Activated effector memory CD4-positive, alpha-beta T cell treated with Interleukin-2 at 50 U/mL for 16 hours (primary cell): ENCODE data around the gene SPATA16.
"Not testable (repeated sequence)": the region's sequence is repeated elsewhere in the genome, so short reads cannot be mapped to it uniquely, and the experiment has no call there.

Experiments used
- DNase-seq: peaks from one replicate; pipeline ENCODE4 v3.0.0-alpha.2; 2020

Gene SPATA16

DNA sequence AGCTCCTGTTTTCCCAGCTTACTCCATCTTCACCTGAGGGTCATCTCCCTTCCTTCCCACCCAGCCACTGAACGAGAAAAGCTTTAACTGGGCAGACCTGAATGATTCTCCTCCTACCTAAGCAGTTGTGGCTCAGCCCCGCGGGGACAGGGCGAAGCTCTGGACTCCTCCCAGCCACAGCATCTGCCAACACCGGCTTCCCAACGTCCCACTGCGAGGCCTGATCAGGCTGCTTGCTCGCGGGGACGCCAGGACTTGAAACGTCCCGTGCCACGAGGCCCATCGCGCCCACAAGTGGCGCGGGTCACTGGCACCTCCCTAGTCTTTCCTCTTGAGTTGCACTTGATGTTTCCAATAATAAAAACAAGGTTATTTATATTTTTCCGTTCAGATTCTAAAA is at the start of gene SPATA16:
Gene SPATA16, minus strand, starts transcription at position 250 of the 400 bp plus-strand sequence. CDS start 23,504 bp downstream, outside the sequence.
- DNase-seq = no peak

GRCh38 chr3:173183022-173183421 is 42.0 kb upstream of the SPATA16 start:
- not testable (repeated sequence) for DNase-seq

GRCh38 chr3:173173652-173174051 is 32.6 kb upstream of the SPATA16 start:
- DNase-seq = no peak

GRCh38 chr3:173159139-173159538 is 18.1 kb upstream of the SPATA16 start:
- DNase-seq = not testable (repeated sequence)

DNA sequence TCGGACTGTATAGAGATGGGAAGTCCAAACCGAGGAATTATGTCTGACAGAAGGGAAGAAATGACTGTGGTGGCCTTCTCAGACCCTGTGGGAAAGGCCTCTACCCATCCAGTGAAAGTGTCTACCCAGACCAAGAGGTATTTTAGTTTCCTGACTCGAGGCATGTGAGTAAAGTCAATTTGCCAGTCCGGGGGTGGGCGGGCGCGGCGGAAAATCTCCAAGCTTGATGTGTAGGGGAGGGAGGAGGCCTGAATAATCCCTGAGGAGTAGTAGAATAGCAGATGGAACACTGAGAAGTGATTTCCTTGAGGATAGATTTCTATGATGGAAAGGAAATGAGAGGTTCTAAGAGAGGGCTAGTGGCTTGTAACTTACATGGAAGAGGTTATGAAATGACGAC is 15.5 kb upstream of the SPATA16 start:
- DNase-seq = not testable (repeated sequence)

DNA sequence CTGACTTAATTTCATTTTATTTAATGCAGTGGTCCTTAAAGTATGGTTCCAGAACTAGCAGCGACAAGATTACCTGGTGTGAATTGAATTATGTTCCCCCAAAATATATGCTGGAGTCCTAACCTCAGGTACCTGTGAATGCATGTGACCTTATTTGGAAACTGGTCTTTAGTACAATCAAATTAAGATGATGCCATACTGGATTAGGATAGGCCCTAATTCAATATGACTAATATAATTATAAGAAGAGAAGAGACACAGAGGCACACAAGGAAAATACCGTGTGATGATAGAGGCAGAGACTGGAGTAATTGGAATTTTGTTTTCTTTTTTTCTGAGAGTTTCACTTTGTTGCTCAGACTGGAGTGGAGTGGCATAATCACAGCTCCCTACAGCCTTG is 12.6 kb upstream of the SPATA16 start:
- DNase-seq = no peak

DNA sequence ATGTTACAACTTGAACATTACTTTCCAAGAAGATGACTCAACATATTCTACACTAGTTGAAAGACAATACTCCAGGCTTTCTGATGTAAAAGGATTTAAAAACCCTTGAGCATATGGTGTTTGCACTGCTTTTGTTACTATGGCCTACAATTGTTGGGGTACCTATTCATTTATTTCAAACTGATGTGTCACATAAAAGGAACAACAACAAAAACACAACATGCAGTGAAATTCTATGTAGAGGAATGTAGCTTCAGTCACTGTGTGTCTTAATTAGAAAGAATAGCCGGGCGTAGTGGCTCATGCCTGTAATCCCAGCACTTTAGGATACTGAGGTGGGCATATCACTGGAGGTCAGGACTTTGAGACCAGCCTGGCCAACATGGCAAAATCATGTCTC is 1.6 kb downstream of the SPATA16 start:
- DNase-seq = no peak

DNA sequence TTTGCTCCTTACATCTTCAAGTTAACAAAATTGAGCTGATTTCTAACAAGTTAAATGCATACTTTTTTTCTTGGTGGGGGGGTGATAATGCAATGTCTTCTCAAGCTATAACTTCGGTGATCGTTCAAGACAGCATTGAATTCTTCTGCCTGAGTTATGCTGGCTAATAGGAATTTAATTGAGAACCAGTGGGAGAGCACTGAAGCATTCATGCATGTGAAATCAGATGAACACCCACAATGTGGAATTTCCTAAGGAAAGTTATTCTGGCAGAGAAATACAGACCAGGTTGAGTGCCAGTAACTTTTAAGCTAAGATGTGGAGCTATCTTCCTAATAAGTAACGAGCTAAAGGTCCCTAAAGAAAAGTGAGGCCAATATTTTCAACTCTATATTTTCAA is 3.0 kb downstream of the SPATA16 start:
- DNase-seq = no peak

DNA sequence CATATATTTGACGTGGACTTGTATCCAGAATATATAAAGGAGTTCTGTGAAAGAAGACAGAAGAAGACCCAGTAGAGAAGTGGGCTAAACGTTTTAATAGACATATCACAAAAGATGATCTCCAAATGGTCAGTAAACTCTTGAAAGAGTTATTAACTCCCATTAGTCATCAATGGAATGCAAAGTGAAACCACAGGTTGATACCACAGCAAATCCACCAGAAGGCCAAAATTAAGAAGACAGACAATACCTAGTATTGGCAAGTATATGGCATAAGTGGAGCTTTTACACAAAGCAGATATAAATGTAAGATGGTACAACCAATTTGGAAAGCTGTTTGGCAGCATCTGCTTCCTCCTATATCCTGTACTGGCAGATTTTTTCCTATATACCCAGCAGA is 6.0 kb downstream of the SPATA16 start:
- DNase-seq = no peak

DNA sequence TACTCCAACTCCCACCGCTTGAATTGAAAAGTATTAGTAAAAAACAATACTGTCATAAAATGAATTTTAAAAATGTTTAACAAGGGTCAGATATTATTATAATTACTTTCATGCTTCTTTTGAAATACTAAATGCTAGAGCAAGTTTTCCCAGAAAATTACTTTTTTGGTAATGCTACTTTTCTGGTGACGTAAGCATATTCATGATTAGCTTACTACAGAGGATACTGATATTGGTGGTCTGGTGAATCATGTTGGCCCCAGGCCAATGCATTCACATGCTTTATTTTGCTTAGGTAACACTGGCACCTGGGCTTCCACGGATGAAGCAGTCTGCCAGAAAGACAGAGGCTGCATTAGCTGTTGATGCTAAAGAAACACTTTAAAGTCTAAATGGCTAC is 12.4 kb downstream of the SPATA16 start:
- DNase-seq = no peak

GRCh38 chr3:173111321-173111720 is 29.7 kb downstream of the SPATA16 start:
- no peak for DNase-seq

GRCh38 chr3:173109143-173109542 is 31.9 kb downstream of the SPATA16 start:
- no peak for DNase-seq

DNA sequence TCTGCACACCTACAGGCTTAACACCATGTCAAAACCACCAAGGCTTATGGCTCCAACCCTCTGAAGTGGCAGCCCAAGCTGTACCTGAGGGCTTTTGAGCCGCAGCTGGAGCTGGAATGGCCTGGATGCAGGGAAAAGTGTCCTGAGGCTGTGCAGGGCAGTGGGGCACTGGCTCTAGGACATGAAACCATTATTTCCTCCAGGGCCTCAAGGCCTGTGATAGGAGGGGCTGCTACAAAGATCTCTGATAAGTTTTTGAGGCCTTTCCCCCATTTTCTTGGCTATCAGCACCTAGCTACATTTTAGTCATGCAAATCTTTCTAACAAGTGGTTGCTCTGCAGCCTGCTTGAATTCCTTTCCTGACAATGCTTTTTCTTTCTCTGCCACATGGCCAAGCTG is 37.6 kb downstream of the SPATA16 start:
- DNase-seq = no peak

DNA sequence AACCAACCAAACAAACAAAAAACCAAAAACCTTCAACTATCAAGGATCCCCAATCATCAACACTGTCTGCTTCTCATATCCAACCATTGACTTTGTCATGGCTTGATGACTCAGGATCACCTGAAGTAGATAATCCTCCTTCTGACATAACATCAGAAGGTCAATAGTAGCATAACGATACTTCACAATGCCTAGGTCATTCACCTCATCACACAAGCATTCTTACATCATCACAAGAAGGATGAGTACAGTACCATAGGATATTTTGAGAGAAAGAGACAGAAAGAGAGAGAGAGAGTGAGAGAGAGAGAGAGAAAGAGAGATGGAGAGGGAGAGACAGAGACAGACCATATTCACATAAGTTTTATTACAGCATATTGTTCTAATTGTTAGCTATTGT is 42.1 kb downstream of the SPATA16 start:
- no peak for DNase-seq

- no peak for DNase-seq
Observed at GRCh38 chr3:173096994-173097785, 43.8 kb downstream of the SPATA16 start.

DNA sequence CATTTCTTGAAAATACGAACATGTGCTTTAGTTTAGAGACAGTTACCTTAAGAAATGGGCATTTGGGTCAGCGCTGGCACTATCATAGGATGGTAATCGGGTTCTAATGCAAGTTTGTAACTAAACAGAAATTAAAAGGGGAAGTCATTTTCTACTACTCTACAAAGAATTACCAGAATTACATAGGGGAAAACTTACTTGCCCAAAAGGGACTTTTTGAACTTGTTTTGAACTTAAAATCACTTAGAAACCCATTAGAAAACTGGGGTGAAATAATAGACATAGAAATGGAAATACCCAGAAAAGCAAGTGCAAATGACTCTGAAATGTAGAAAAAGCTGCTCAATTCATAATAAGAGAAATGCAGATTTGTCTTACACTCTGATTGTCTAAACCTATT is 44.9 kb downstream of the SPATA16 start:
- no peak for DNase-seq

DNA sequence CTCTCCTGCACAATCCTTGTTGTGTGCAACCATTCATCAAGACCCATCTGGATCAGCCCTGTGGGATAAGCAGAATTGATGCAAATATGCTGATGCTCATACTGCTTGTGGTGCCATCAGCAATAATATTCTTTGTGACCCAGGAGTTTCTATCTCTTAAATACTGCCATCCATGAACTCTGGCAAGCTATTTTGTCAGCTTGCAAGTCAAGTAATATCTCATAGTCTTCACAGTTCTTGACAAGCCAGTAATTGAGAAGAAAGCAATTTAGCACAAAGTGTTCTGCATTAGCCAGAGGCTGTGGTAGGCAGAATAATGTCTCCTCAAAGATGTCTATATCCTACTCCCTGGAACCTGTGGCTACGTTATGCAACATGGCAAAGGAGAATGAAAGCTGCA is 49.0 kb downstream of the SPATA16 start:
- DNase-seq = no peak

DNA sequence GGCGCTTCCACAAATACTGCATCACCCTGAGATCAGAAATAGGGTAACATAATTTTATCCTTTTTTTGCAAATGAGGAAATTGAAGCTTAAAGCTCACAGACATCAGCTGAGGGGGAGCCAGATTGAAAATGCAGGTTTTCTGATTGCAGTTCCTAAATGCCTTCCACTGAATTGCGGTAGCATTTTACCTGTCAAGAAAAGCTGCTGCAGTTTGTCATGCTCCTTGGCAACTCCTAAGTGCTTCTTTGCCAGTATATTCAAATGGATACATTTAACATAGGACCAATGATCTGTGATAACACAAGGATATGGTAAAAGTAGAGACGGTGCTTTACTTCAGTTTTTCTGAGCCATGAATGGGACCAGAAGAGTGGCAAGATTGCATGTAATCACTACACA is 50.5 kb downstream of the SPATA16 start:
- no peak for DNase-seq

DNA sequence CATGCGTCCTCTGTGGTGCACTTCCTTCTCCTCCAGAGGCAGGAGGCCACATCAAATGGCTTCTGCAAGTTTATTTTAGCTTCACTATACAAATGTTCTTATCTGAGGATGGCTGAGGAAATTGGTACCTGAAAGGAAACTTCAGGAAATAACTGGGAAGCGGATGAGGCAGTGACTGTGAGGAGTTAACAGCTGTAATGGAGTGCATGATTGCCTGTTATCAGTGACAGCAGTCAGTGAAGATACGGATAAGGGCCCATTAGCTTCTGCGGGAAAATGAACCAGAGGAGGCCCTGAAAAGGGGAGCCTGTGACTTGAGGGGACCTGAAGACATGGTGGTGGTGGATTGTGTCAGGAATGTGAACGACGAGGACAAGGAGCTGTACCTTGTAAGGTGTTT is 51.8 kb downstream of the SPATA16 start:
- no peak for DNase-seq

GRCh38 chr3:173078525-173078924 is 62.5 kb downstream of the SPATA16 start:
- DNase-seq = no peak

GRCh38 chr3:173066044-173067004 is 74.7 kb downstream of the SPATA16 start:
- no peak for DNase-seq

- DNase-seq = no peak
Observed at GRCh38 chr3:173065543-173065981, 75.5 kb downstream of the SPATA16 start.

GRCh38 chr3:173064631-173065030 is 76.4 kb downstream of the SPATA16 start:
- no peak for DNase-seq

DNA sequence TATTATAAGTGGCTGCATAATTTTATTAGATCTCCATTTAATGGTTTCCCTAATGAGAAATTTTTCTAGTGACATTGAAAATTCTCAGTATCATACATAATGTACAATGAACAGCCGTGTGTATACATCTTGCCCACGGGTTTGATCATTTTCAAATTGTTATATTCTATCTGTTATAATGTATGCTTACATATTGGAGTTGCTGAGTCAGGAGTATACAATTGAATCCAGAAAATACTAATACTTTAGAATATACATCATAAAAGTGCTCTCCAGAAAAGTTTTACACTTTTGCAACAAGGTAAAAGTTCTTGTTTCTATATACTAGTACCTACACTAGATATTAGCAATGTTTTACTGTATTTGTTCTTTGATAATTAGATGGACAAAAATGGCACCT is 82.8 kb downstream of the SPATA16 start:
- no peak for DNase-seq
